Psoas muscle (tissue), 8 donors: ENCODE results near the gene DDR2. TPM values are rescaled to one million over a fixed set of nuclear protein-coding genes. Genes with fewer than 3 reads are reported as not detected.

Experiments
- ATAC-seq, 4 donors: fragments of 200-7000 bp; cut with Tn5 transposase; one replicate each; pipeline ENCODE4 v1.9.1; 2020; ENCODE audit warnings: moderate library complexity in 3 of 4, mild to moderate bottlenecking in 2 of 4
- DNase-seq, 2 donors: peaks; one replicate each; pipeline ENCODE4 v3.0.0-alpha.2; 2020
- H3K27ac ChIP-seq: fragments of 200-600 bp; one replicate; pipeline ENCODE4 v1.8.0; 2022
- H3K27me3 ChIP-seq, 3 donors: fragments of 200-600 bp in 1 of 3; one replicate each; pipeline versions ENCODE4 v1.6.1 to v1.8.0; 2013 to 2022; ENCODE audit warnings: low read length in 2 of 3, mild to moderate bottlenecking in 2 of 3, moderate library complexity in 1 of 3; ENCODE audit not compliant: insufficient read depth in 3 of 3
- H3K36me3 ChIP-seq, 2 donors: fragments of 200-600 bp in 1 of 2; one replicate each; pipeline versions ENCODE4 v1.6.1 to v1.8.0; 2013 to 2022; ENCODE audit warnings: low read depth in 1 of 2, mild to moderate bottlenecking in 1 of 2, moderate library complexity in 1 of 2; ENCODE audit not compliant: insufficient read depth in 1 of 2
- H3K4me1 ChIP-seq: fragments of 200-600 bp; one replicate; pipeline ENCODE4 v1.8.0; 2022
- H3K4me3 ChIP-seq: fragments of 200-600 bp; one replicate; pipeline ENCODE4 v1.8.0; 2022; ENCODE audit warnings: mild to moderate bottlenecking
- H3K9me3 ChIP-seq: fragments of 200-600 bp; one replicate; pipeline ENCODE4 v1.8.0; 2022
- WGBS, 3 donors: extraction: QIAGEN DNeasy Blood & Tissue Kit; methylation state at CpG; one replicate each; pipeline versions ENCODE4 v1.1.6 to v1.1.7; 2013; 5-methylcytosine and 5-hydroxymethylcytosine counted together
- intact Hi-C, 2 donors: fragments of 100-400 bp; cut with DNase I; formaldehyde crosslinking; loops; one replicate each; pipeline versions ENCODE4 v1.11.0 to v1.14.2; 2022
- polyA plus RNA-seq, 3 donors: library from polyadenylated mRNA; stranded (reverse); fragments of 200-250 nt; gene quantifications; one replicate each; pipeline ENCODE4 v1.2.3, GENCODE V29; 2013
- total RNA-seq, 4 donors: library from RNA; stranded (reverse); fragmentation: NEBNext Ultra II Directional in 2 of 4; extraction: Animal tissue kit (Norgen Biotek cat#: 25700) in 2 of 4; gene quantifications; one replicate each; pipeline versions ENCODE4 v1.2.1 to v1.2.4, GENCODE V29; 2021 to 2023
- TF ChIP-seq, protein P1 (sequence below): fragments of 200-600 bp; IDR thresholded peaks from one replicate; pipeline ENCODE4 v1.8.0; 2022; ENCODE audit warnings: antibody characterized with exemption
- donor health status: healthy with polysubstance abuse.
- donor health status: DM: no; HTN: no; CAD: no; lungs with moderate emphysema.
- donor health status: Bipolar disorder and iron deficiency.
- donor health status: healthy.
- donor health status: DM: yes; HTN: yes; CAD: no.
- donor health status: DM: no; HTN: no; CAD: no.
- donor health status: DM: no; HTN: no; CAD: no.
- donor health status: DM: yes; HTN: yes; CAD: no.

The DDR2 gene
- total and polyA plus RNA-seq, 7 donors: 1.3 to 21.2 (median 6.0) TPM

- intact Hi-C loops: no loop called here
- no peaks in the 10 kb centered on the region for H3K27me3 ChIP-seq
- 25 to 47% (median 31%) methylated on average over 2 of the region's 2 CpGs for WGBS, 3 donors
- TF ChIP-seq, protein P1, sequence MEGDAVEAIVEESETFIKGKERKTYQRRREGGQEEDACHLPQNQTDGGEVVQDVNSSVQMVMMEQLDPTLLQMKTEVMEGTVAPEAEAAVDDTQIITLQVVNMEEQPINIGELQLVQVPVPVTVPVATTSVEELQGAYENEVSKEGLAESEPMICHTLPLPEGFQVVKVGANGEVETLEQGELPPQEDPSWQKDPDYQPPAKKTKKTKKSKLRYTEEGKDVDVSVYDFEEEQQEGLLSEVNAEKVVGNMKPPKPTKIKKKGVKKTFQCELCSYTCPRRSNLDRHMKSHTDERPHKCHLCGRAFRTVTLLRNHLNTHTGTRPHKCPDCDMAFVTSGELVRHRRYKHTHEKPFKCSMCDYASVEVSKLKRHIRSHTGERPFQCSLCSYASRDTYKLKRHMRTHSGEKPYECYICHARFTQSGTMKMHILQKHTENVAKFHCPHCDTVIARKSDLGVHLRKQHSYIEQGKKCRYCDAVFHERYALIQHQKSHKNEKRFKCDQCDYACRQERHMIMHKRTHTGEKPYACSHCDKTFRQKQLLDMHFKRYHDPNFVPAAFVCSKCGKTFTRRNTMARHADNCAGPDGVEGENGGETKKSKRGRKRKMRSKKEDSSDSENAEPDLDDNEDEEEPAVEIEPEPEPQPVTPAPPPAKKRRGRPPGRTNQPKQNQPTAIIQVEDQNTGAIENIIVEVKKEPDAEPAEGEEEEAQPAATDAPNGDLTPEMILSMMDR: no peak
- no peaks in the 10 kb centered on the region for H3K9me3 ChIP-seq
- peak overlapping the region; percentile 28 for H3K27ac ChIP-seq
- H3K4me1 ChIP-seq: no peaks in the 10 kb centered on the region
- no peak for ATAC-seq
- no peak for DNase-seq
- H3K4me3 ChIP-seq: no peak overlapping the region
- H3K36me3 ChIP-seq: no peaks in the 10 kb centered on the region
Observed at GRCh38 chr1:162626094-162626493, 6.2 kb upstream of the DDR2 start.

DNA sequence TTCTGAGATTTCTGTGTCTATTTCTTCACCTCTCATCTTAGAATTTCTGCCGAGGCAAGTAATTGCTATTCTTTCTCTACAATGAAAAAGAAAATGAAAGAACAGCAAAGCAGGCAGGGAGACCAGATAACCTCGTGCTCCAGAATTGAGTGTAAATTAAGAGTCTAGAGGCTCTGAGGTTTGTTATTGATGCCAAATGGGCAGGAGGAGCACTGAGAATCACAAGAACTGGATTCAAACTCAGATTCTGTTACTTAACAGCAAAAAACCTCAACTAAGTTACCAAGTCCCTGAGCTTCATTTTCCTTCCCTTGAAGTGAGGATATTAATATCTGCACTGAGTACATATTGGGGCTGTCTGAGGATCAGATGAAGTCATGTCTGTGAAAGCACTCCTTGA is 5.5 kb upstream of the DDR2 start:
- 15 to 19% (median 18%) methylated on average over 2 of the region's 2 CpGs for WGBS, 3 donors
- TF ChIP-seq, protein P1: no peak
- Histone ChIP-seq H3K27me3 (no peaks in the 10 kb centered on the region), H3K27ac (peak overlapping the region; percentile 28), H3K9me3 (no peaks in the 10 kb centered on the region), H3K4me1 (no peaks in the 10 kb centered on the region), H3K36me3 (no peaks in the 10 kb centered on the region), H3K4me3 (peak overlapping the region; percentile 31)
- ATAC-seq (no peak), DNase-seq (no peak)
- intact Hi-C loops: no loop called here

DNA sequence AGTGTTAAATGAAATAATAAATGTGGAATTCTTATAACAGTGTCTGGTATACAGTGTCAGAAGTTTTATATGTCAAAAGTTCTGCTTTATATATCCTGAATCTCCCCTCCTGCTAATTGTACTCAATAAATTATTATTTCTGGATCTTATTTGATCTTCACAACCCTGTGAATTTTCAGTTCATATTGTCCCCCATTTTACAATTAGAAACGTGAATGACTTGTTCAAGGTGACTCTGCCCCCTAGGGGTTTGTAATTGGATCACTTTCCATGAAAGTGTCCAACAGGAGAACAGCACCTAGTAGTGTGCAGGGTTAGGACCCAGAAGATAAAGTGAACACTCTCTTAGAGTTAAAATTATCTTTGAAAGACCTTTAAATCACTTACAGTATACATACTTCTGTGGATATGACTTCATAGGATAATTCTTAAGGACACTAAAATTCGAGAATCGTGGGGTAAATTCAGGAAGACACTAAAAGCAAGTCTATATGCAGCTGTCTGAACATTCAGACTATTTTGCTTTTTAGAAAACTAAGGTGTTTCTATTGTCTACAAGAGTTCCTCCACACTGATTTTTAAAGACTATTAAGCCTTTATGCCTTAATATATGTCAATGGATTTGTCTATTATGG is 4.5 kb upstream of the DDR2 start:
- Histone ChIP-seq H3K36me3 (no peaks in the 10 kb centered on the region), H3K4me3 (no peak overlapping the region), H3K9me3 (no peaks in the 10 kb centered on the region), H3K27ac (no peak overlapping the region), H3K4me1 (no peaks in the 10 kb centered on the region), H3K27me3 (no peaks in the 10 kb centered on the region)
- TF ChIP-seq, protein P1: peak; percentile 27
- intact Hi-C loops: no loop called here
- ATAC-seq: no peak
- WGBS, 3 donors: 54 to 60% (median 58%) methylated on average over 3 of the region's 3 CpGs
- DNase-seq: no peak

DNA sequence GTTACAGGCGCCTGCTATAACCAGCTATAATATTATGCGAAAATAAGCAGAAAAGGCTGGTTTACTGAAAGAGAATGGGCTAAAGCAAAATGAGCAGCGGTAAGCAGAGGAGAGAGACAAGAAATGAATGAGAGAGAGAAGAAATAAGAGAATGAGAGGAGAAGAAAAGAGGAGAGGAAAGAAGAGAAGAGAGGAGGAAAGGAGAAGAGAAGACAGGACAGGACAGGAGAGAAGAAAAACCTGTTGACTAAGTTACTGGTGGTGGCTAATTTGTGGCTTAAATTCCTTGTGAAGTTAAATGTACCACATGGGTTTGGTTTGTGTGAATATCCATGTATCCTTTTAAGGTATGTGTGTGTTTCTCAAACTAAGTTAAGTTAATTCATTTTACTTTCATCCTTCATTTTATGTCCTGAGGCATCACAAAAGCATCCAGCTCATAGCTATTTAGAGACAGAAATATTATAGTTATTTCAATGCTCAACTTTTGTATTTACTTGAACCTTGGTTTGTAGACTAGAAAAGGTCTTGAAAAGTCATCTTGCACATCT is 3.1 kb upstream of the DDR2 start:
- Histone ChIP-seq H3K4me3 (no peak overlapping the region), H3K27ac (no peak overlapping the region), H3K4me1 (no peaks in the 10 kb centered on the region), H3K36me3 (no peaks in the 10 kb centered on the region), H3K9me3 (no peaks in the 10 kb centered on the region), H3K27me3 (no peaks in the 10 kb centered on the region)
- intact Hi-C loops: no loop called here
- DNase-seq (no peak), ATAC-seq (no peak)
- TF ChIP-seq, protein P1: no peak
- WGBS, 3 donors: 96 to 97% (median 97%) methylated on average over 3 of the region's 3 CpGs

- DNase-seq (no peak), ATAC-seq (no peak)
- 67 to 82% (median 70%) methylated on average over 2 of the region's 2 CpGs for WGBS, 3 donors
- no peak overlapping the region for H3K4me3 ChIP-seq
- H3K36me3 ChIP-seq: no peaks in the 10 kb centered on the region
- no peaks in the 10 kb centered on the region for H3K27me3 ChIP-seq
- intact Hi-C loops: no loop called here
- H3K4me1 ChIP-seq: no peaks in the 10 kb centered on the region
- no peaks in the 10 kb centered on the region for H3K9me3 ChIP-seq
- H3K27ac ChIP-seq: no peak overlapping the region
- TF ChIP-seq, protein P1: no peak
Observed at GRCh38 chr1:162629651-162630050, 2.6 kb upstream of the DDR2 start.
